Measurements from ENCODE around the gene HIVEP3. TPM values are rescaled to one million over a fixed set of nuclear protein-coding genes. Genes with fewer than 3 reads are reported as not detected.

Gene HIVEP3
- total and polyA plus RNA-seq, 2 donors (not counting 1 experiment from before 2014, with no cell fraction given), result 2.0 to 5.1 TPM

DNA sequence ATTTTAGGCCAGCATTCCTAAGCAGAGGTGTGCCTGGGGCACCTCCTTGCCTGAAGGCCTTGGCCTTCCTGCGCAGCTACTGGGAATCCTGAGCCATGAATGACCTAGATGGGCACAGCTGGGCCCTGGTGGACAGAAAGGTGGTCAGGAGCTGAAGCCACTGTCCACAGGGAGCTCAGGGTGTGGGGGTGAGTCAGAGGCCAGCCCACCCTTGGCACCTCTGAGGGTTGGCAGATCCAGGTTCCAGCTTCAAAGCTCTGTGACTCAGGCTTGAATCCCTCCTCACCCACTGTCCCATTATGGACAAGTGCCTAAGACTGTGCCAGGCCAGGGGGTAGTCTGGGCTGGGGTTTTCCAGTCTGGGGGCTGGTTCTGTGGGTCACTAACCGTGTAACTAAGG, 427.8 kb downstream of the HIVEP3 start:
- no peak for ATAC-seq (ENCODE audit: low read depth)
- intact Hi-C loops (cut with micrococcal nuclease), result no loop called here

DNA sequence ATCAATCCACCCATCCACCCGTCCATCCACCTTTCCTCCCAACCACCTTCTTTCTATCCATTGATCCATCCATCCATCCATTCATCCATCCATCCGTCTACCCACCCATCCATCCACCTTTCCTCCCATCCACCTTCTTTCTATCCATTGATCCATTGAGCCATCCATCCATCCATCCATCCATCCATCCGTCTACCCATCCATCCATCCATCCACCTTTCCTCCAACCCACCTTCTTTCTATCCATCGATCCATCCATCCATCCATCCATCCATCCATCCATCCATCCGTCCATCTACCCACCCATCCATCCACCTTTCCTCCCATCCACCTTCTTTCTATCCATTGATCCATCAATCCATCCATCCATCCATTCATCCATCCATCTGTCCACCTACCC, 429.2 kb downstream of the HIVEP3 start:
- Histone ChIP-seq H3K9ac (ENCODE audit: low read length) (no peak overlapping the region), H3K79me2 (ENCODE audit: control insufficient read depth, insufficient read depth, low read length) (no peaks in the 10 kb centered on the region), H3K9me3 (ENCODE audit: control extremely low read depth in 1 of 3, control insufficient read depth in 2 of 3, insufficient read depth in 1 of 3, low read length in 2 of 3) (no peaks in the 10 kb centered on the region), H2AFZ (ENCODE audit: insufficient read depth, low read depth, low read length, poor library complexity, severe bottlenecking) (no peak overlapping the region), H4K20me1 (ENCODE audit: control insufficient read depth, insufficient read depth, low read length, poor library complexity, severe bottlenecking) (no peaks in the 10 kb centered on the region), H3K27ac (ENCODE audit: low read length in 2 of 2) (no peak overlapping the region), H3K27me3 (replicated peaks in 1 of 4; ENCODE audit: control extremely low read depth in 1 of 4, control insufficient read depth in 3 of 4, insufficient read depth in 4 of 4, low read length in 3 of 4) (peaks cover 0 to 22% (median 2%) of the 10 kb centered on the region in 4 experiments), H3K36me3 (replicated peaks in 1 of 2; ENCODE audit: control extremely low read depth in 1 of 2, control insufficient read depth in 1 of 2, extremely low read depth in 1 of 2, insufficient read depth in 2 of 2, low read length in 1 of 2) (no peaks in the 10 kb centered on the region), H3K4me1 (ENCODE audit: control insufficient read depth in 2 of 2, insufficient read depth in 2 of 2, low read length in 2 of 2) (no peaks in the 10 kb centered on the region), H3K4me3 (ENCODE audit: control extremely low read depth in 1 of 5, extremely low read depth in 1 of 5, insufficient read depth in 1 of 5, low read depth in 2 of 5, low read length in 4 of 5) (no peak overlapping the region), H3K4me2 (replicated peaks; ENCODE audit: low read depth, low read length, poor library complexity, severe bottlenecking) (no peak overlapping the region)
- no peak for DNase-seq
- ATAC-seq (ENCODE audit: low read depth), result no peak
- ChIA-PET CTCF (no interaction called here), POLR2A (no interaction called here)
- WGBS (ENCODE audit: insufficient coverage), result 92% methylated on average over 5 of the region's 5 CpGs
- peaks cover 34% of the 10 kb centered on the region for H3K27me3 Mint-ChIP-seq
- intact Hi-C loops (cut with micrococcal nuclease), result no loop called here
- no peaks in the 10 kb centered on the region for H3K9me3 Mint-ChIP-seq (ENCODE audit: insufficient read depth)
- no peak overlapping the region for H3K4me3 Mint-ChIP-seq
- TF ChIP-seq, protein P1, sequence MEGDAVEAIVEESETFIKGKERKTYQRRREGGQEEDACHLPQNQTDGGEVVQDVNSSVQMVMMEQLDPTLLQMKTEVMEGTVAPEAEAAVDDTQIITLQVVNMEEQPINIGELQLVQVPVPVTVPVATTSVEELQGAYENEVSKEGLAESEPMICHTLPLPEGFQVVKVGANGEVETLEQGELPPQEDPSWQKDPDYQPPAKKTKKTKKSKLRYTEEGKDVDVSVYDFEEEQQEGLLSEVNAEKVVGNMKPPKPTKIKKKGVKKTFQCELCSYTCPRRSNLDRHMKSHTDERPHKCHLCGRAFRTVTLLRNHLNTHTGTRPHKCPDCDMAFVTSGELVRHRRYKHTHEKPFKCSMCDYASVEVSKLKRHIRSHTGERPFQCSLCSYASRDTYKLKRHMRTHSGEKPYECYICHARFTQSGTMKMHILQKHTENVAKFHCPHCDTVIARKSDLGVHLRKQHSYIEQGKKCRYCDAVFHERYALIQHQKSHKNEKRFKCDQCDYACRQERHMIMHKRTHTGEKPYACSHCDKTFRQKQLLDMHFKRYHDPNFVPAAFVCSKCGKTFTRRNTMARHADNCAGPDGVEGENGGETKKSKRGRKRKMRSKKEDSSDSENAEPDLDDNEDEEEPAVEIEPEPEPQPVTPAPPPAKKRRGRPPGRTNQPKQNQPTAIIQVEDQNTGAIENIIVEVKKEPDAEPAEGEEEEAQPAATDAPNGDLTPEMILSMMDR (IDR thresholded peaks at IDR 0.05), result no peak
- TF ChIP-seq EZH2 (IDR thresholded peaks at IDR 0.05; ENCODE audit: borderline replicate concordance, insufficient read depth, low read depth, low read length, poor library complexity, severe bottlenecking), result no peak
- no peak overlapping the region for H3K27ac Mint-ChIP-seq
- H3K4me1 Mint-ChIP-seq, result peaks cover 6% of the 10 kb centered on the region

More for the DNA sequence above, 427.8 kb downstream of the HIVEP3 start:
- Mint-ChIP-seq H3K27ac (no peak overlapping the region), H3K9me3 (ENCODE audit: insufficient read depth) (no peaks in the 10 kb centered on the region), H3K27me3 (peaks cover 45% of the 10 kb centered on the region), H3K4me3 (no peak overlapping the region), H3K4me1 (peaks cover 13% of the 10 kb centered on the region)
- H3K27me3 ChIP-seq (replicated peaks in 1 of 4; ENCODE audit: control extremely low read depth in 1 of 4, control insufficient read depth in 3 of 4, insufficient read depth in 4 of 4, low read length in 3 of 4), result peaks cover 0 to 31% (median 3%) of the 10 kb centered on the region in 4 experiments
- no peaks in the 10 kb centered on the region for H3K36me3 ChIP-seq (replicated peaks in 1 of 2; ENCODE audit: control extremely low read depth in 1 of 2, control insufficient read depth in 1 of 2, extremely low read depth in 1 of 2, insufficient read depth in 2 of 2, low read length in 1 of 2)
- TF ChIP-seq EZH2 (IDR thresholded peaks at IDR 0.05; ENCODE audit: borderline replicate concordance, insufficient read depth, low read depth, low read length, poor library complexity, severe bottlenecking), result no peak
- TF ChIP-seq, protein P1 (IDR thresholded peaks at IDR 0.05), result no peak
- H3K79me2 ChIP-seq (ENCODE audit: control insufficient read depth, insufficient read depth, low read length), result no peaks in the 10 kb centered on the region
- H3K9me3 ChIP-seq (ENCODE audit: control extremely low read depth in 1 of 3, control insufficient read depth in 2 of 3, insufficient read depth in 1 of 3, low read length in 2 of 3), result no peaks in the 10 kb centered on the region
- ChIA-PET POLR2A (no interaction called here), CTCF (no interaction called here)
- no peak overlapping the region for H3K4me2 ChIP-seq (replicated peaks; ENCODE audit: low read depth, low read length, poor library complexity, severe bottlenecking)
- peaks cover 3% of the 10 kb centered on the region in 2 donors for H3K4me1 ChIP-seq (ENCODE audit: control insufficient read depth in 2 of 2, insufficient read depth in 2 of 2, low read length in 2 of 2)
- no peak overlapping the region for H2AFZ ChIP-seq (ENCODE audit: insufficient read depth, low read depth, low read length, poor library complexity, severe bottlenecking)
- H3K27ac ChIP-seq (ENCODE audit: low read length in 2 of 2), result no peak overlapping the region
- H4K20me1 ChIP-seq (ENCODE audit: control insufficient read depth, insufficient read depth, low read length, poor library complexity, severe bottlenecking), result no peaks in the 10 kb centered on the region
- no peak overlapping the region for H3K4me3 ChIP-seq (ENCODE audit: control extremely low read depth in 1 of 5, extremely low read depth in 1 of 5, insufficient read depth in 1 of 5, low read depth in 2 of 5, low read length in 4 of 5)
- no peak for DNase-seq
- no peak overlapping the region for H3K9ac ChIP-seq (ENCODE audit: low read length)
- 73% methylated on average over 2 of the region's 2 CpGs for WGBS (ENCODE audit: insufficient coverage)
